ENCODE data around the gene LTBP2.
A peak's percentile ranks its signal among the peaks of the same experiment; 100 is the strongest.

The LTBP2 gene

DNA sequence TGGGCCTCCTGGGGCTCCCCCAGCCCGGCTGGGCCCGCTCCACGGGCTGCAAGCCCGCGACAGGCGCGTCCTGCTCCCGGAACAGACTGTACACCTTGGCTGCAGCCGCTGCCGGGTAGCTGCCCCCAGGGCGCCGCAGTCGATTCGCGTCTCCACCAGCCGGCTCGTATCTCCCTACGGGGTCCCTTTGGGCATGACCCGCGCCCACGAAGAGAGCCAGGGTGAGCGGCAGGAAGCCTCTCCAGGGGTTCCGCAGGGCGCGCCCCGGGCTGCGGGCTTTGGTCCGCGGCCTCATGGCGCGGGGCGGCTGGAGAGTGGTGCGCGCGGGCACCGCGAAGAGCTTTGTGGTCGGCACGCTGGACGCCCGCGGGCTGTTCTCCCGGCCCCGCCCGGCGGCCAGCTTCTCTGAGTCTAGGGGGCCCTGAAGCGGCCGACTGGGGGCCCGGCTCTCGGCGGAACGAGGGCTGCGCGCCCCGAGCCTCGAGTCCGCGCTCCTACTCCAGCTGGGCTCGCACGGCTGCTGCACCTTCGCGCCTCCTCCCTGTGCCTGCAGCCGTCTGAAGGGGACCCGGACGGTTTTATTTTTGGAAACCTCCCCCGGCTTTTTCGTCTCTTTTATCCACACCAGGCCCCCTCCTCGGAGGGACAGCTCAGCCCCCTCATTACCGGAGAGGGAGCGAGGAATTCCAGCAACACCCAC, at the start of gene LTBP2:
TSS of gene LTBP2 (minus strand) at position 588 of the 700 bp plus-strand sequence. CDS start at position 295, 293 bp downstream.
- Histone ChIP-seq H3K9ac (ENCODE audit: low read depth, low read length) (no peak within 1 kb of the TSS), H3K27ac (ENCODE audit: low read depth, low read length) (no peak within 1 kb of the TSS), H3K9me3 (ENCODE audit: control insufficient read depth, insufficient read depth, low read length) (no peaks in the 10 kb centered on the region), H3K36me3 (ENCODE audit: control insufficient read depth, insufficient read depth, low read length) (no peaks in the 10 kb centered on the region), H3K4me3 (ENCODE audit: low read depth, low read length) (peak within 1 kb of the TSS; percentile 71), H3K4me1 (ENCODE audit: control insufficient read depth, insufficient read depth, low read length) (peaks cover 2% of the 10 kb centered on the region; the same call in 1 of the 2 replicates), H3K27me3 (ENCODE audit: control insufficient read depth, insufficient read depth, low read length) (peaks cover 35% of the 10 kb centered on the region)

GRCh38 chr14:74660863-74661262, 48.8 kb upstream of the LTBP2 start:
- Histone ChIP-seq H3K27me3 (ENCODE audit: control insufficient read depth, insufficient read depth, low read length) (no peaks in the 10 kb centered on the region), H3K4me3 (ENCODE audit: low read depth, low read length) (no peak overlapping the region), H3K36me3 (ENCODE audit: control insufficient read depth, insufficient read depth, low read length) (peaks cover 63% of the 10 kb centered on the region), H3K9ac (ENCODE audit: low read depth, low read length) (no peak overlapping the region), H3K9me3 (ENCODE audit: control insufficient read depth, insufficient read depth, low read length) (no peaks in the 10 kb centered on the region), H3K27ac (ENCODE audit: low read depth, low read length) (no peak overlapping the region), H3K4me1 (ENCODE audit: control insufficient read depth, insufficient read depth, low read length) (no peaks in the 10 kb centered on the region)

DNA sequence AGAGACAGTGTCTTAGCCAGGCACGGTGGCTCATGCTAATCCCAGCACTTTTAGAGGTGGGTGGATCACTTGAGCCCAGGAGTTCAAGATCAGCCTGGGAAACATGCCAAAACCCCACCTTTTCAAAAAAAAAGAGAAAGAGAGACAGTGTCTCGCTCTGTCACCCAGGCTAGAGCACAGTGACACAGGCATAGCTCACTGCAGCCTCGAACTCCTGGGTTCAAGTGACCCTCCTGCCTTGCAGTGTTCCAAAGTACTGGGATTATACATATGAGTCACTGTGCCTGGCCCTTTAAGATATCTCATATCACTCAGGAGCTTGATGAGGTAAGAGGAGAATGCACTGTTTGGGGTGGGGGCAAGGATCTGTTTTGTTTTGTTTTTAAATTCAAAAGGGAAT, 48.1 kb upstream of the LTBP2 start:
- H3K9ac ChIP-seq (ENCODE audit: low read depth, low read length) = no peak overlapping the region
- H3K27ac ChIP-seq (ENCODE audit: low read depth, low read length) = no peak overlapping the region

GRCh38 chr14:74658535-74659131, 46.6 kb upstream of the LTBP2 start:
- Histone ChIP-seq H3K9ac (ENCODE audit: low read depth, low read length) (no peak overlapping the region), H3K27me3 (ENCODE audit: control insufficient read depth, insufficient read depth, low read length) (no peaks in the 10 kb centered on the region), H3K9me3 (ENCODE audit: control insufficient read depth, insufficient read depth, low read length) (no peaks in the 10 kb centered on the region), H3K4me3 (ENCODE audit: low read depth, low read length) (no peak overlapping the region), H3K4me1 (ENCODE audit: control insufficient read depth, insufficient read depth, low read length) (no peaks in the 10 kb centered on the region), H3K36me3 (ENCODE audit: control insufficient read depth, insufficient read depth, low read length) (peaks cover 46% of the 10 kb centered on the region), H3K27ac (ENCODE audit: low read depth, low read length) (no peak overlapping the region)

More for the DNA sequence above, 48.1 kb upstream of the LTBP2 start:
- H3K36me3 ChIP-seq (ENCODE audit: control insufficient read depth, insufficient read depth, low read length) = peaks cover 59% of the 10 kb centered on the region
- no peaks in the 10 kb centered on the region for H3K4me1 ChIP-seq (ENCODE audit: control insufficient read depth, insufficient read depth, low read length)
- no peaks in the 10 kb centered on the region for H3K9me3 ChIP-seq (ENCODE audit: control insufficient read depth, insufficient read depth, low read length)
- no peak overlapping the region for H3K4me3 ChIP-seq (ENCODE audit: low read depth, low read length)
- no peaks in the 10 kb centered on the region for H3K27me3 ChIP-seq (ENCODE audit: control insufficient read depth, insufficient read depth, low read length)

DNA sequence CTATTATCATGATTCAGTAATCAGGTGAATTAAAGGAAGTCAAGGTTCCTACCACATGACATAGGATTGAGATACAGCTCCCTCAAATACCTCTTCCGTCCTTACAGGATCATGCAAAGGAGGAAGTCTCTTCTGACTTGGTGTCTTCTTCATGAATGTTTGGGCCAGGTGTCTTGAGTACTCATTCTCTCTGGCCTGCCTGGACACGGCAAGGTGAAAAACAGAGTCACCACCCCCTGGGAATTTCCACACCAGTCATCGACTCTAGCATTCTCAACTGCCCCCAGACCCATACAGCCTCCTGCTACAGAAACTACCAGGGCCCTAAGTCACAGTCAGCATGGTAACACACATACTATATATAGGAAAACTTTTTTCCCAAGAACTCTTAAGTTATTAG, 44.9 kb upstream of the LTBP2 start:
- Histone ChIP-seq H3K27ac (ENCODE audit: low read depth, low read length) (no peak overlapping the region), H3K27me3 (ENCODE audit: control insufficient read depth, insufficient read depth, low read length) (no peaks in the 10 kb centered on the region), H3K4me3 (ENCODE audit: low read depth, low read length) (no peak overlapping the region), H3K9me3 (ENCODE audit: control insufficient read depth, insufficient read depth, low read length) (no peaks in the 10 kb centered on the region), H3K4me1 (ENCODE audit: control insufficient read depth, insufficient read depth, low read length) (no peaks in the 10 kb centered on the region), H3K36me3 (ENCODE audit: control insufficient read depth, insufficient read depth, low read length) (peaks cover 30% of the 10 kb centered on the region), H3K9ac (ENCODE audit: low read depth, low read length) (no peak overlapping the region)

DNA sequence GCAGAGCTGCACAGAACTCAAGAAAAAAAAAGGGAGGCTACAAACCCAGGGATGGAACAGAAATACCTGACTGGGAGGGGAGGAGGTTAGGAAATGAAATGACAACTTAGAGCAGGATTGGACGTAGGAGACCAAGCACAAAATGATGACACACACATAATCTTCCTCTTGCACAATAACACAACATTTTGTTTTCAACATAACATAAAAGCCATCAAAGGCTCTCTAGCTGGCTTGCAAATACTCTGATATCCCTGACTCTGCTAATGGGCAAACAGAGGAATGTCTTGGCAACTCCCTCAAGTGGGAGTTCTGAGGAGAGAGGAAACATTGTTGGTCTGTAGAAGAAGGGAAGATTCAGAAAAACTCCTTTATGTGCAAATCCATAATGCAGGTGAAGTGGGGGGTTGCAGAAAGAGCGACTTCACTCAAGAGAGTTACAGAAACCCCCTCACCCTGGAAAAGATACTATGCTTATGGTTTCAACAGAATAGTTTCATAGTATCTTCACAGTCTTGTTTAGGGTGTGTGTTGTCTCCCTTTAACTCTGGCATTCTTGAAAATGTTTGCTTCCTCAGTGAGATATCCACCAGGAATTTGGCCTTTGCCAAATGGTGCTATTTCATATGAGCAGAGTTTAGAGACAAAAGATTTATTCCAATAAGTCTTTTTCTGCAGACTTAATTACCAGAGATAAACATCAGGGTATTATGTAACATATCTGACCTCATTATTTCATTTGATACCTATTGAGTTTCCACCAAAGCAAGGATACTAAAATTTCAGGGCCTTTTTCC, 43.8 kb upstream of the LTBP2 start:
- Histone ChIP-seq H3K9me3 (ENCODE audit: control insufficient read depth, insufficient read depth, low read length) (no peaks in the 10 kb centered on the region), H3K27ac (ENCODE audit: low read depth, low read length) (no peak overlapping the region), H3K9ac (ENCODE audit: low read depth, low read length) (no peak overlapping the region), H3K4me1 (ENCODE audit: control insufficient read depth, insufficient read depth, low read length) (no peaks in the 10 kb centered on the region), H3K4me3 (ENCODE audit: low read depth, low read length) (no peak overlapping the region), H3K36me3 (ENCODE audit: control insufficient read depth, insufficient read depth, low read length) (peaks cover 18% of the 10 kb centered on the region), H3K27me3 (ENCODE audit: control insufficient read depth, insufficient read depth, low read length) (no peaks in the 10 kb centered on the region)

DNA sequence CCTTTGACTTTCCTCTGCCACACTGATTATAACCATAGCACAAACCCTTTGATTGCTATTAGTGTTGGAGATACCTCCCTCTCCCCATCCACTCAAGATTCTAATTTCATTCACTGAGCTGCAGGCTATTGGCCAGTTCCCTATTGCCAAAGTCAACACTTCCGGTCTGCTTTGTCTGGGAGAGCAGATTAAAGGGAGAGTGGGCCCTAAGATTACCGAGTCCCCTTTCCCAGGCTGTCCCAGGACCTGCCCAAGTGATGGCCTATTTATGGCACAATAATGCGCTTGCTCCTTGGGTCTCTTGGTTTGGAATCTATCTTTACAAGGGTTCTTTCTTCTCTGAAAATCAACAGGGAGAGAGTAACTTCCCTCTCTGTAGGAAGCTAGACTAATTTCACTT, 42.9 kb upstream of the LTBP2 start:
- no peaks in the 10 kb centered on the region for H3K4me1 ChIP-seq (ENCODE audit: control insufficient read depth, insufficient read depth, low read length)
- H3K27ac ChIP-seq (ENCODE audit: low read depth, low read length) = no peak overlapping the region

GRCh38 chr14:74653386-74654138, 41.5 kb upstream of the LTBP2 start:
- H3K27ac ChIP-seq (ENCODE audit: low read depth, low read length) = no peak overlapping the region
- no peak overlapping the region for H3K9ac ChIP-seq (ENCODE audit: low read depth, low read length)
- H3K4me1 ChIP-seq (ENCODE audit: control insufficient read depth, insufficient read depth, low read length) = peaks cover 2% of the 10 kb centered on the region; the same call in 1 of the 2 replicates
- no peaks in the 10 kb centered on the region for H3K9me3 ChIP-seq (ENCODE audit: control insufficient read depth, insufficient read depth, low read length)
- peaks cover 7% of the 10 kb centered on the region for H3K36me3 ChIP-seq (ENCODE audit: control insufficient read depth, insufficient read depth, low read length)
- no peak overlapping the region for H3K4me3 ChIP-seq (ENCODE audit: low read depth, low read length)
- H3K27me3 ChIP-seq (ENCODE audit: control insufficient read depth, insufficient read depth, low read length) = no peaks in the 10 kb centered on the region

More for the DNA sequence above, 42.9 kb upstream of the LTBP2 start:
- no peak overlapping the region for H3K4me3 ChIP-seq (ENCODE audit: low read depth, low read length)
- no peaks in the 10 kb centered on the region for H3K27me3 ChIP-seq (ENCODE audit: control insufficient read depth, insufficient read depth, low read length)
- H3K9ac ChIP-seq (ENCODE audit: low read depth, low read length) = no peak overlapping the region
- H3K9me3 ChIP-seq (ENCODE audit: control insufficient read depth, insufficient read depth, low read length) = no peaks in the 10 kb centered on the region
- H3K36me3 ChIP-seq (ENCODE audit: control insufficient read depth, insufficient read depth, low read length) = peaks cover 9% of the 10 kb centered on the region

GRCh38 chr14:74652541-74652940, 40.5 kb upstream of the LTBP2 start:
- Histone ChIP-seq H3K4me3 (ENCODE audit: low read depth, low read length) (no peak overlapping the region), H3K27me3 (ENCODE audit: control insufficient read depth, insufficient read depth, low read length) (no peaks in the 10 kb centered on the region), H3K36me3 (ENCODE audit: control insufficient read depth, insufficient read depth, low read length) (peaks cover 7% of the 10 kb centered on the region), H3K9ac (ENCODE audit: low read depth, low read length) (no peak overlapping the region), H3K9me3 (ENCODE audit: control insufficient read depth, insufficient read depth, low read length) (no peaks in the 10 kb centered on the region), H3K4me1 (ENCODE audit: control insufficient read depth, insufficient read depth, low read length) (peaks cover 4% of the 10 kb centered on the region; the same call in 1 of the 2 replicates), H3K27ac (ENCODE audit: low read depth, low read length) (no peak overlapping the region)

- no peaks in the 10 kb centered on the region for H3K27me3 ChIP-seq (ENCODE audit: control insufficient read depth, insufficient read depth, low read length)
- H3K4me3 ChIP-seq (ENCODE audit: low read depth, low read length) = no peak overlapping the region
- no peak overlapping the region for H3K9ac ChIP-seq (ENCODE audit: low read depth, low read length)
- peaks cover 4% of the 10 kb centered on the region; the same call in 1 of the 2 replicates for H3K36me3 ChIP-seq (ENCODE audit: control insufficient read depth, insufficient read depth, low read length)
- peaks cover 4% of the 10 kb centered on the region; the same call in 1 of the 2 replicates for H3K4me1 ChIP-seq (ENCODE audit: control insufficient read depth, insufficient read depth, low read length)
- H3K27ac ChIP-seq (ENCODE audit: low read depth, low read length) = no peak overlapping the region
- H3K9me3 ChIP-seq (ENCODE audit: control insufficient read depth, insufficient read depth, low read length) = no peaks in the 10 kb centered on the region
Measured at GRCh38 chr14:74650927-74651686, 39.1 kb upstream of the LTBP2 start.

Data from HUES48 (cell line).